HepG2 (cell line): Measurements from ENCODE around the gene AMBRA1. TPM values are rescaled to one million over a fixed set of nuclear protein-coding genes. Genes with fewer than 3 reads are reported as not detected.

Source experiments
- ATAC-seq: fragments of 200-7000 bp; cut with Tn5 transposase; 3 replicates; pipeline ENCODE4 v1.9.1; 2020; ENCODE audit warnings: mild to moderate bottlenecking, moderate library complexity
- BruUV-seq: library from RNA; stranded (reverse); fragments of 400-500 nt; replicated peaks from 2 replicates; lab custom pipeline; 2021; lab: Mats Ljungman, UMichigan
- CTCF ChIA-PET: fragments of 300-600 bp; formaldehyde crosslinking; extraction: SDS; loops from one replicate; lab custom pipeline; 2021; ENCODE audit warnings: low total read pairs, inconsistent platforms, low intra/inter-chr PET ratio; lab: Yijun Ruan, JAX
- POLR2A ChIA-PET: fragments of 350-600 bp; sonication (Branson Sonifier 250); formaldehyde crosslinking; loops from one replicate; lab custom pipeline; 2020; ENCODE audit warnings: antibody characterized with exemption, inconsistent platforms; lab: Yijun Ruan, JAX
- DNase-seq: peaks from one replicate; pipeline ENCODE4 v3.0.0-alpha.2; 2015; ENCODE audit warnings: low spot score
- FAIRE-seq: peaks from 3 replicates; lab custom pipeline; 2011; peaks lifted over from hg19 to GRCh38; lab: Jason Lieb, UNC
- H2AFZ ChIP-seq: one replicate; pipeline ENCODE4 v1.6.1; 2011; ENCODE audit warnings: low read length, inconsistent platforms
- H3K27ac ChIP-seq: fragments of 300-600 bp; 3 replicates; pipeline ENCODE4 v1.8.0; 2011; ENCODE audit warnings: mixed run types, mild to moderate bottlenecking, mixed read lengths, low read length, inconsistent platforms; ENCODE audit not compliant: insufficient read depth; ENCODE audit errors: extremely low read length
- H3K27me3 ChIP-seq, 2 experiments: fragments of 200-600 bp in 1 of 2; 2 replicates in 1 of 2; 3 replicates in 1 of 2; pipeline versions ENCODE4 v1.6.0 to v1.8.0; 2011; ENCODE audit warnings: low read length in 2 of 2, mild to moderate bottlenecking in 2 of 2, moderate library complexity in 2 of 2, inconsistent platforms in 1 of 2; ENCODE audit not compliant: insufficient read depth in 2 of 2, control insufficient read depth in 1 of 2
- H3K36me3 ChIP-seq, 2 experiments: fragments of 200-600 bp in 1 of 2; replicated peaks in 1 of 2; 2 replicates in 1 of 2; 3 replicates in 1 of 2; pipeline versions ENCODE4 v1.5.1 to v1.8.0; 2011; ENCODE audit warnings: low read length in 2 of 2, inconsistent platforms in 1 of 2; ENCODE audit not compliant: insufficient read depth in 2 of 2, control insufficient read depth in 1 of 2
- H3K4me1 ChIP-seq: 2 replicates; pipeline ENCODE4 v1.5.1; 2012; ENCODE audit warnings: low read length, inconsistent platforms; ENCODE audit not compliant: insufficient read depth
- H3K4me2 ChIP-seq: 2 replicates; pipeline ENCODE4 v1.6.0; 2011; ENCODE audit warnings: low read depth, low read length, inconsistent platforms
- H3K4me3 ChIP-seq, 3 experiments: fragments of 200-600 bp in 1 of 3; sonication (generic), shearing (Covaris generic) in 1 of 3; replicated peaks in 1 of 3; 2 replicates each; pipeline ENCODE4 v1.5.1; 2011 to 2016; ENCODE audit warnings: low read length in 3 of 3, inconsistent platforms in 2 of 3, low read depth in 2 of 3, mild to moderate bottlenecking in 2 of 3, control low read depth in 1 of 3, mixed read lengths in 1 of 3; ENCODE audit not compliant: insufficient read depth in 1 of 3
- H3K79me2 ChIP-seq: one replicate; pipeline ENCODE4 v1.6.1; 2011; ENCODE audit warnings: low read length, inconsistent platforms; ENCODE audit not compliant: insufficient read depth
- H3K9ac ChIP-seq: 2 replicates; pipeline ENCODE4 v1.6.0; 2011; ENCODE audit warnings: mild to moderate bottlenecking, low read depth, low read length, inconsistent platforms; ENCODE audit not compliant: insufficient read depth
- H3K9me3 ChIP-seq: 2 replicates; pipeline ENCODE4 v1.5.1; 2012; ENCODE audit warnings: mild to moderate bottlenecking, low read length
- H4K20me1 ChIP-seq: 2 replicates; pipeline ENCODE4 v1.6.0; 2011; ENCODE audit warnings: inconsistent platforms, mild to moderate bottlenecking, low read length, moderate library complexity; ENCODE audit not compliant: insufficient read depth
- TSC22D2 ChIP-seq: sonication (generic); formaldehyde crosslinking; IDR thresholded peaks from 2 replicates; pipeline ENCODE4 v1.5.1; 2020; ENCODE audit warnings: missing genetic modification reagents, mild to moderate bottlenecking, borderline replicate concordance
- ZBTB7B ChIP-seq: sonication (generic); formaldehyde crosslinking; IDR thresholded peaks from 2 replicates; pipeline ENCODE4 v1.4.0; 2020; ENCODE audit warnings: missing genetic modification reagents
- WGBS: methylation state at CpG from one replicate; pipeline ENCODE4 v1.1.6; 2017; ENCODE audit warnings: low lambda C conversion rate; 5-methylcytosine and 5-hydroxymethylcytosine counted together
- in situ Hi-C: cut with HindIII; loops from 2 replicates; pipeline ENCODE4 v1.10.0; 2017; ENCODE audit warnings: low pct_unique_long_range_greater_than_20kb; ENCODE audit not compliant: extremely low pct_ligation_motif_present
- intact Hi-C: fragments of 100-400 bp; cut with micrococcal nuclease; formaldehyde crosslinking; loops from one replicate; pipeline ENCODE4 v1.10.0; 2022; ENCODE audit not compliant: unreplicated experiment
- polyA plus RNA-seq, 8 experiments: library from polyadenylated mRNA; depleted of rRNA in 3 of 8; stranded (reverse) in 7 of 8; unstranded in 1 of 8; fragments of >200 nt; fragmentation: Illumina TruSeq in 4 of 8; extraction: Trizol in 4 of 8; gene quantifications; 2 replicates each; pipeline versions ENCODE4 v1.2.1 to v1.2.3, GENCODE V29; 2011 to 2016; ENCODE audit warnings: low read depth in 4 of 8, missing spikeins in 1 of 8, mixed read lengths in 1 of 8; ENCODE audit not compliant: insufficient read depth in 1 of 8
- total RNA-seq, 5 experiments: library from RNA; depleted of rRNA; stranded (reverse); fragments of >200 nt; fragmentation: Illumina TruSeq; extraction: Trizol; gene quantifications; 2 replicates each; pipeline ENCODE4 v1.2.3, GENCODE V29; 2016; ENCODE audit warnings: low read depth in 1 of 5

The AMBRA1 gene
- total and polyA plus RNA-seq, 2 of the 13 experiments (the other 11 are each of a cell fraction or from before 2014, with no cell fraction given): 15.7 to 26.0 TPM

DNA sequence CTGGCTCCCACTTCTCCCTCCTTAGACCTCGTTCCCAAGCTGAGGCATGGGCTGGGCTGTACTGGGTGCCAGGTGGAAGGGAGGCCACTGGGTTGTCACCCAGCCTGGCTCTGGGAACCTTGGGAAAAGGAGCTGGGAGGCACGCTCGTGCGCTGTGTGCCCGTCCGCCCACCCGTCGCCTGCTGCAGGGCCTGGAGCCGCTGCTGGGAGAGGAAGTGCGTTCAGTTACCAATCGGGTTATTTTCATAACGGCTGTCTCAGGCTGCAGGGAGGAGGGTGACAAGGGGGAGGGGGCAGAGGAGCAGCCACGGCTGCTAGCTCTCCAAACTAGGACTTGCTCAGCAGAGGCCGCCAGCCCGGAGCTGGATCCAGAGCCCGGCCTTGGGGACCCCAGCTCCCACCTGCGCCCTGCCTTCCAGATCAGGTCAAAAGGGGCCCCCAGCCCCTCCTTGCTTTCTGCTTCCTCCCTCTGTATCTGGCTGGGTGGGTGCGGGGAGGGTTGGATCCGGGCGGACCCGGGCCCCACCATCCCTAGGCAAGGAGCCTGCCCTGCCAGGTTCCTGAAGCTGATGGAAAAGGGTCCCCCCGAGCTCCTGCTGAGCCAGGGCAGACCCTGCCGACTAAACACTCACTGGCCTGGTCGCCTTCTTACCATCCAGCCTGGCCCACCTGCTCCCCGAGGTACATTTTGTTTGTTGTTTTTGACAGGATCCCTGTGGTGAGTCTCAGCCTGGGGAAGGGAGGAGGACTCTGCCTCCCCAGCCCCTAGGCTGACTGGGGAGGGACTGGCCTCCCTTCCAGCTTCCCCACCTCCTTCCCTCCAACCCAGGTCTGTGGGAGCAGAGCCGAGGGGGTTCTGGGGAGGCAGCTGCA lies 232.3 kb downstream of the AMBRA1 start:
- H2AFZ ChIP-seq: no peak overlapping the region
- CTCF ChIA-PET: no interaction called here

DNA sequence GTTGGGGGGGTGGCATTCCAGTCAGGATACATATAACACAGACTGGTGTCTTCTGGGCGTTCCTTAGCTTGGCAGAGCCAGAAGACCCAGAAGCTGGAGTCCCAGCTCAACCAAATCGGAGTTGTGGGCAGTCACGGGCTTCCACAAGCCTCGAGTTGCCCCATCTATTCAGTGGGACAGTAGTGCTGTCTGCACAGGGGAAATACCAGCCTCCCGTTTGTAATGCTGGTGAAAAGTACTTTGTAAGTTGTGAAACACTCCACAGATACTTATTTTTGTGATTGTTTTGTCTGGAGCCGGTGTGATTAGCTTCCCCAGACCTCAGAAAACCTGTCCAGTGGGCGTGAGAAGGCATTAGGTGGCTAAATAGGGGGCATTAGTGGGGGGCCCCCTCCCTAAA lies 232.9 kb downstream of the AMBRA1 start:
- H3K9ac ChIP-seq: no peak overlapping the region
- 91% methylated on average over 6 of the region's 7 CpGs for WGBS
- no peak overlapping the region for H3K4me2 ChIP-seq
- H3K27ac ChIP-seq: no peak overlapping the region
- ATAC-seq: no peak
- peaks cover 15% of the 10 kb centered on the region for H3K4me1 ChIP-seq
- CTCF ChIA-PET: no interaction called here
- no peak for FAIRE-seq
- POLR2A ChIA-PET: interaction anchor here (1.1 kb wide), 1 partner anchor 117 kb away, joined by 3 read pairs; no protein-coding TSS in a partner anchor
- intact Hi-C loops (no loop called here), in situ Hi-C loops (no loop called here)
- DNase-seq: no peak
- no peak for TF ChIP-seq ZBTB7B (CRISPR knock-in tag)
- H4K20me1 ChIP-seq: no peaks in the 10 kb centered on the region
- H3K36me3 ChIP-seq: 0 out of 5 replicates have a peak, but pooled peaks cover 0 to 7% of the 10 kb centered on the region in 2 experiments
- H3K4me3 ChIP-seq: no peak overlapping the region
- no peak overlapping the region for H2AFZ ChIP-seq
- no TSS peak for BruUV-seq
- H3K9me3 ChIP-seq: no peaks in the 10 kb centered on the region
- no peaks in the 10 kb centered on the region for H3K27me3 ChIP-seq
- H3K79me2 ChIP-seq: no peaks in the 10 kb centered on the region

More for the DNA sequence above, 232.3 kb downstream of the AMBRA1 start:
- H3K36me3 ChIP-seq: 0 out of 5 replicates have a peak, but pooled peaks cover 0 to 3% of the 10 kb centered on the region in 2 experiments
- no peaks in the 10 kb centered on the region for H4K20me1 ChIP-seq
- FAIRE-seq: no peak
- no TSS peak for BruUV-seq
- no peak overlapping the region for H3K4me3 ChIP-seq
- no peak overlapping the region for H3K4me2 ChIP-seq
- 97% methylated on average over 4 of the region's 26 CpGs for WGBS
- H3K27ac ChIP-seq: no peak overlapping the region
- no peak overlapping the region for H3K9ac ChIP-seq
- intact Hi-C loops: no loop called here
- H3K4me1 ChIP-seq: peaks cover 12% of the 10 kb centered on the region
- H3K27me3 ChIP-seq: no peaks in the 10 kb centered on the region
- POLR2A ChIA-PET: no interaction called here
- TF ChIP-seq TSC22D2 (CRISPR knock-in tag): no peak
- no peaks in the 10 kb centered on the region for H3K9me3 ChIP-seq
- ATAC-seq: no peak
- in situ Hi-C loops: no loop called here
- H3K79me2 ChIP-seq: no peaks in the 10 kb centered on the region
- DNase-seq: no peak
